CD4-positive, CD25-positive, alpha-beta regulatory T cell (primary cell): ENCODE measurements around the gene PARP9. TPM values are rescaled to one million over a fixed set of nuclear protein-coding genes. Genes with fewer than 3 reads are reported as not detected.

Source experiments
- ATAC-seq, 2 donors: fragments of 150-1000 bp; cut with Tn5 transposase; one replicate each; pipeline ENCODE4 v1.10.0; 2021; ENCODE audit warnings: low read depth in 2 of 2, moderate number of reproducible peaks in 2 of 2, moderate library complexity in 1 of 2
- DNase-seq, 3 donors: peaks; one replicate each; pipeline versions ENCODE4 v3.0.0 to v3.0.0-alpha.2; 2012 to 2022; ENCODE audit warnings: mixed read lengths in 1 of 3
- H3K27ac ChIP-seq: one replicate; pipeline ENCODE4 v1.7.0; 2013; ENCODE audit warnings: mild to moderate bottlenecking, low read length; ENCODE audit not compliant: insufficient read depth, poor library complexity, severe bottlenecking
- H3K27me3 ChIP-seq: one replicate; pipeline ENCODE4 v1.7.0; 2013; ENCODE audit warnings: low read length; ENCODE audit not compliant: control insufficient read depth, insufficient read depth
- H3K36me3 ChIP-seq: one replicate; pipeline ENCODE4 v1.7.0; 2013; ENCODE audit warnings: mild to moderate bottlenecking, low read length, moderate library complexity; ENCODE audit not compliant: control insufficient read depth, insufficient read depth
- H3K4me1 ChIP-seq: 2 replicates; pipeline ENCODE4 v1.7.0; 2013; ENCODE audit warnings: mild to moderate bottlenecking, low read length; ENCODE audit not compliant: insufficient read depth, control insufficient read depth, poor library complexity, severe bottlenecking
- H3K4me3 ChIP-seq: one replicate; pipeline ENCODE4 v1.7.0; 2013; ENCODE audit warnings: low read depth, mild to moderate bottlenecking, low read length, moderate library complexity
- H3K9me3 ChIP-seq, 2 experiments: 1 replicate in 1 of 2; 2 replicates in 1 of 2; pipeline ENCODE4 v1.7.0; 2013; ENCODE audit warnings: low read length in 2 of 2, mild to moderate bottlenecking in 1 of 2, moderate library complexity in 1 of 2; ENCODE audit not compliant: control insufficient read depth in 2 of 2
- H3K27ac Mint-ChIP-seq, 3 donors: one replicate each; pipeline ENCODE4 v1.8.0; 2020 to 2022; ENCODE audit warnings: mild to moderate bottlenecking in 3 of 3, mixed read lengths in 3 of 3, moderate library complexity in 2 of 3
- H3K27me3 Mint-ChIP-seq: one replicate; pipeline ENCODE4 v1.8.0; 2022; ENCODE audit warnings: mild to moderate bottlenecking, mixed read lengths
- H3K36me3 Mint-ChIP-seq: one replicate; pipeline ENCODE4 v1.8.0; 2020; ENCODE audit warnings: mixed read lengths
- H3K4me1 Mint-ChIP-seq, 4 donors: one replicate each; pipeline ENCODE4 v1.8.0; 2020 to 2022; ENCODE audit warnings: mixed read lengths in 4 of 4, mild to moderate bottlenecking in 1 of 4
- H3K4me3 Mint-ChIP-seq, 4 donors: one replicate each; pipeline ENCODE4 v1.8.0; 2020 to 2022; ENCODE audit warnings: mild to moderate bottlenecking in 4 of 4, mixed read lengths in 4 of 4, moderate library complexity in 3 of 4
- H3K9me3 Mint-ChIP-seq, 7 donors: one replicate each; pipeline ENCODE4 v1.8.0; 2020 to 2022; ENCODE audit warnings: mixed read lengths in 7 of 7, mild to moderate bottlenecking in 3 of 7, moderate library complexity in 2 of 7
- polyA plus RNA-seq, 4 donors: library from polyadenylated mRNA; unstranded; fragments of 300-500 nt; fragmentation: Illumina TruSeq; gene quantifications; one replicate each; pipeline ENCODE4 v1.2.3, GENCODE V29; 2021
- total RNA-seq: library from RNA; stranded (reverse); gene quantifications from one replicate; pipeline ENCODE4 v1.2.3, GENCODE V29; 2022

Gene PARP9
- total and polyA plus RNA-seq, 5 donors from 2014 or later: 24.2 to 47.6 (median 41.7) TPM

DNA sequence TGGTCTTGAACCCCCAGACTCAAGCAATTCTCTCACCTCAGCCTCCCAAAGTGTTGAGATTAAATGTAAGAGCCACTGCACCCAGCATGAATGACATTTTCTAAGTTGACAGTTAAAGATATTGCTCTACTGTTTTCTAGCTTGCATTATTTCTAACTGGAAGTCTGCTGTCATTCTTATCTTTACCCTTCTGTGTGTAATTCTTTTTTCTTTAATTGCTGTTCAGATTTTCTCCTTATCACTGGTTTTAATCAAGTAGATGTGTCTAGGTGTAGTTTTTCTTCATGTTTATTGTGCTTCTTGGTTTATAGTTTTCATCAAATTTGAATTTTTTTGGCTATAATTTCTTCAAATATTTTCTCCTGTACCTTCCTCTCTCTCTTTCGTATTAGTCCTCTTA lies 18.3 kb upstream of the PARP9 start:
- Mint-ChIP-seq H3K27me3 (peaks cover 4% of the 10 kb centered on the region), H3K36me3 (peaks cover 36% of the 10 kb centered on the region), H3K27ac (peak overlapping the region in 1 of 3 donors; percentile 61), H3K4me3 (peak overlapping the region in 1 of 4 donors; percentile 44), H3K4me1 (peaks cover 18 to 63% (median 43%) of the 10 kb centered on the region in 4 donors), H3K9me3 (peaks cover 4 to 26% (median 7%) of the 10 kb centered on the region in 7 donors)
- Histone ChIP-seq H3K27me3 (no peaks in the 10 kb centered on the region), H3K4me1 (peaks cover 5% of the 10 kb centered on the region), H3K9me3 (peaks cover 16 to 24% of the 10 kb centered on the region in 2 experiments), H3K36me3 (peaks cover 26% of the 10 kb centered on the region), H3K4me3 (no peak overlapping the region), H3K27ac (no peak overlapping the region)
- ATAC-seq (no peak), DNase-seq (no peak)

DNA sequence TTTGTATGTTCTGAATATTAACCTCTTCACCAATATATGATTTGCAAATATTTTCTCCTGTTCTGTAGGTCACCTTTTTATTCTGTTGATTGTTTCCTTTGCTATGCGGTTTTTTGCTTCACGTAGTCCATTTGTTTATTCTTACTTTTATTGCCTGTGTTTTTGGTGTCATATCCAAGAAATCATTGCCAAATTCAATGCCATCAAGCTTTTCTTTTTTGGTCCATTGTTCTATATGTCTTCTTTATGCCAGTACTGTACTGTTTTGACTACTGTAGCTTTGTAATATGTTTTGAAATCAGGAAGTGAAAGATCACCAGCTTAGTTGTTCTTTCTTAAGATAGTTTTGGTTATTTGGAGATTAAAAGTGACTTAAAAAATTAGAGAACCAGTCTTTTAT lies 17.5 kb upstream of the PARP9 start:
- H3K27ac Mint-ChIP-seq: peak overlapping the region in 1 of 3 donors; percentile 33
- Histone ChIP-seq H3K36me3 (peaks cover 26% of the 10 kb centered on the region), H3K9me3 (peaks cover 16 to 24% of the 10 kb centered on the region in 2 experiments), H3K4me1 (peaks cover 13% of the 10 kb centered on the region), H3K27ac (no peak overlapping the region), H3K27me3 (no peaks in the 10 kb centered on the region), H3K4me3 (no peak overlapping the region)
- peaks cover 4 to 26% (median 7%) of the 10 kb centered on the region in 7 donors for H3K9me3 Mint-ChIP-seq
- H3K4me1 Mint-ChIP-seq: peaks cover 17 to 66% (median 43%) of the 10 kb centered on the region in 4 donors
- DNase-seq (no peak), ATAC-seq (no peak)
- peaks cover 4% of the 10 kb centered on the region for H3K27me3 Mint-ChIP-seq
- H3K36me3 Mint-ChIP-seq: peaks cover 36% of the 10 kb centered on the region
- peak overlapping the region in 1 of 4 donors; percentile 45 for H3K4me3 Mint-ChIP-seq

DNA sequence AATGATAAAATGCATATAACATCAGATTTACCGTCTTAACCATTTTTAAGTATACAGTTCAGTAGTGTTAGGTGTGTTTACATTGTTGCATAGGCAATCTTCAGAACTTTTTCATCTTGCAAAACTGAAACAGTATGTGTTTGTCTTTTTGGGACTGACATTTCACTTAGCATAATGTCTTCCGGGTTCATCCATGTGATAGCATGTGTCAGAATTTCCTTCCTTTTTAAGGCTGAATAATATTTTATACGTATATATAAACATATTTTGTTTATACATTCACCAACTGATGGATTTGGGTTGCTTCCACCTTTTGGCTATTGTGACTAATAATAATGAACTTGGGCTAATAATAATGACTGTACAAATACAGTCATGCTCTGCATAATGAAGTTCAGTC lies 16.4 kb upstream of the PARP9 start:
- peak overlapping the region in 2 of 4 donors; percentile 38 to 93 for H3K4me3 Mint-ChIP-seq
- Histone ChIP-seq H3K36me3 (peaks cover 24% of the 10 kb centered on the region), H3K27ac (no peak overlapping the region), H3K27me3 (no peaks in the 10 kb centered on the region), H3K4me1 (peaks cover 22% of the 10 kb centered on the region), H3K4me3 (peak overlapping the region; percentile 38), H3K9me3 (peaks cover 16 to 24% of the 10 kb centered on the region in 2 experiments)
- peaks cover 4% of the 10 kb centered on the region for H3K27me3 Mint-ChIP-seq
- no peak overlapping the region for H3K27ac Mint-ChIP-seq
- peaks cover 4 to 26% (median 7%) of the 10 kb centered on the region in 7 donors for H3K9me3 Mint-ChIP-seq
- H3K36me3 Mint-ChIP-seq: peaks cover 33% of the 10 kb centered on the region
- no peak for ATAC-seq
- DNase-seq: no peak
- peaks cover 21 to 67% (median 46%) of the 10 kb centered on the region in 4 donors for H3K4me1 Mint-ChIP-seq

DNA sequence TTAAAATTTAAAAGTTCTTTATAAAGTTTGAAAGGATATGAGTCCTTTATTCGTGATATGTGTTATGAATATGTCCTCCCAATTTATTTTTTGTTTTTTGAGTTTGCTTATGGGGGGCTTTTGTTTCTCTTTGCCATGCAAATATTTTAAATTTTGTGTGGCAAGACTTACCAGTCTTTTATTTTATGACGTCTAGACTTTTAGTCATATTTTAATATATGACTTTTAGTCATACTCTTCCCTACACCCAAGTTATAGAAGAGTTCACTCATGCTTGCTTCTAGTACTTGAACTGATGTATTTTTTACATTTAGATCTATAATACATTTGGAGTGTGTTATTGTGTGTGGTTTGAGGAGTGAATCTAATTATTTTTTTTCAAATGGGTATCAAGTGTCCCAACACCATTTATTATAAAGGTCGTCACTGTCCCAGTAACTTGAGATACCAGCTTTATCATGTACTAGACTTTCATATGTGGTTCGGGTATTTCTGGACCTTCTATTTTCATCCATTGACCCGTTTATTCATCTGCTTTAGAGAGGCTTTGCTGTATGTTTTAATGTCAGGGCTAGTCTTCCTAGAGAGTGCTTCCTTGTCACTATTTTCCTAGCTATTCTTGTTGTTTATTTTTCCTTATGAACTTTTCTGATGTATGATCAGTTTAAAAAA lies 14.1 kb upstream of the PARP9 start:
- Histone ChIP-seq H3K4me3 (peak overlapping the region; percentile 89), H3K27ac (peak overlapping the region; percentile 74), H3K27me3 (no peaks in the 10 kb centered on the region), H3K9me3 (peaks cover 16 to 20% of the 10 kb centered on the region in 2 experiments), H3K4me1 (peaks cover 22% of the 10 kb centered on the region), H3K36me3 (peaks cover 17% of the 10 kb centered on the region)
- DNase-seq (peak in 1 of 3 donors; percentile 19), ATAC-seq (no peak)
- Mint-ChIP-seq H3K4me3 (peak overlapping the region; percentile 93 to 100 (median 99)), H3K27ac (peak overlapping the region; percentile 82 to 100 (median 98)), H3K4me1 (peaks cover 23 to 68% (median 46%) of the 10 kb centered on the region in 4 donors), H3K36me3 (peaks cover 18% of the 10 kb centered on the region), H3K27me3 (peaks cover 4% of the 10 kb centered on the region), H3K9me3 (peaks cover 3 to 18% (median 4%) of the 10 kb centered on the region in 7 donors)

DNA sequence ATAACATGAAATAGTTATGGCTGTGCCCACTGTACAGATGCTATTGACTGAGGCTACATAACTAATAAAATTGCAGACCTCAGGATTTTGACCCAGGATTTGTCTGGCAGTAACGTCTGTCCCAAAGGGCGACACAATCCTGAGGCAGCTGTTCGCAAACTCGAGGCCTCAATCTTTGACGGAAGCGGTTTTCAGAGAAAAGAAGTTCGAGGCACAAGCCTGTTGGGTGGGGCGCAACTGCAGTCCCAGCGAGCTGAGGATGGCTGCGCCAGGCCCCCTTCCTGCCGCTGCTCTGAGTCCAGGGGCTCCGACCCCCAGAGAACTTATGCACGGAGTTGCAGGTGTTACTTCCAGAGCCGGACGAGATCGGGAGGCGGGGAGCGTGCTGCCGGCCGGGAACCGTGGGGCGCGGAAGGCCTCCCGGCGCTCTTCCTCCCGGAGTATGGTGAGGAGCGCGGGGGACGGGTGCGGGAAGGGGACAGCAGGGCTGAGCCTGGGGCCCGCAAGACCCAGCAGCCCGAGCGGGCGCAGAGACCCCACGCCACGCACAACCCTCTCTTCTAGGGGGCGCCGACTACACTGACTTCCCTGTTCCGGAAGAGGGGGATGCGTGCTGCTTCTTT lies 13.4 kb upstream of the PARP9 start, which contains the start of gene PARP15:
Gene PARP15, plus strand, starts transcription at position 242 of the 623 bp plus-strand sequence. Its CDS starts 18 bp downstream, at position 260.
- H3K4me1 ChIP-seq: peaks cover 22% of the 10 kb centered on the region
- peaks cover 29 to 75% (median 51%) of the 10 kb centered on the region in 4 donors for H3K4me1 Mint-ChIP-seq
- H3K4me3 Mint-ChIP-seq: peak within 1 kb of the TSS; percentile 93 to 100 (median 99)
- peak within 1 kb of the TSS; percentile 89 for H3K4me3 ChIP-seq
- H3K27me3 Mint-ChIP-seq: peaks cover under 1% of the 10 kb centered on the region
- peaks cover 3 to 14% (median 4%) of the 10 kb centered on the region in 7 donors for H3K9me3 Mint-ChIP-seq
- H3K36me3 Mint-ChIP-seq: peaks cover 17% of the 10 kb centered on the region
- H3K27me3 ChIP-seq: no peaks in the 10 kb centered on the region
- H3K27ac Mint-ChIP-seq: peak within 1 kb of the TSS; percentile 98 to 100 (median 99)
- peaks cover 15 to 16% of the 10 kb centered on the region in 2 experiments for H3K9me3 ChIP-seq
- peak; percentile 13 to 80 (median 51) for DNase-seq
- H3K36me3 ChIP-seq: peaks cover 13% of the 10 kb centered on the region
- peak within 1 kb of the TSS; percentile 74 for H3K27ac ChIP-seq
- peak; percentile 57 to 66 for ATAC-seq

DNA sequence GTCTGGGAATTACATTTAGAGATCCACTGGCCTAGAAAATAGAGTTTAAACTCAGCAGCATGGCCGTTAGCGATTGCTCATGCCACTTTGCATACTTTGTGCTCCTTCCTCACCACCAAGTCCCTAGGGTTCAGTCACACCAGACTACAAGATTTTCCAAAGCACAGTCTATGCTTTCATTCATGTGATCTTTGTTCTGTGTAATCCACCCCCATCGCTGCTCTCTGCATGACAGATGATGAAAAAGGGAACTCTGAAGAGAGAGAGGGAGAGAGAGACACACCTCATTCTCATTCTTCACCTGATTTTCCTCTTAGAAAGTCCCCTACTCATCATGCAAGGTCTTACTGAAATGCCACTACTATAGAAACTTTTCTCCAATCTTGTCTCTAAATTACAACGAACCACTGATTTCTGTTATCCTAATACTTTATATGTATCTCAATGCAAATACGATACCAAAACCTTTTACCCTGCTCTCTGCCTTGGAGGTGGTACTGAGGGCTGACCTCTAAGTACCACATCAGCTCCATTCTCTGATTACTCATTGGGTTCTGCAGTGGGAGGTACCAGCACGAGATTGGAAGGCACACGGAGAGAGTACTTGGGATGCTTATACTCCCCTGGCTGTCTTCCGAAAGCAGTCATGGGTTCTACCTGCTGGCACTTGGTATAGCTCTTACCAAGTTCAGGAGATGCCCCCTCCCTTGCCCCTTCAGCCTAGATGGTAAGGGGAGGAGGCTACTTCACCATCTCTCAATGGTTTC lies 12.3 kb upstream of the PARP9 start:
- Mint-ChIP-seq H3K4me1 (peaks cover 25 to 72% (median 49%) of the 10 kb centered on the region in 4 donors), H3K4me3 (peak overlapping the region; percentile 93 to 100 (median 99)), H3K9me3 (peaks cover 0 to 3% (median 1%) of the 10 kb centered on the region in 7 donors), H3K27ac (peak overlapping the region; percentile 81 to 99 (median 98)), H3K27me3 (no peaks in the 10 kb centered on the region), H3K36me3 (peaks cover 12% of the 10 kb centered on the region)
- Histone ChIP-seq H3K27me3 (no peaks in the 10 kb centered on the region), H3K27ac (peak overlapping the region; percentile 74), H3K9me3 (peaks cover 3 to 4% of the 10 kb centered on the region in 2 experiments), H3K4me3 (peak overlapping the region; percentile 89), H3K36me3 (peaks cover 13% of the 10 kb centered on the region), H3K4me1 (peaks cover 22% of the 10 kb centered on the region)
- DNase-seq: peak in 1 of 3 donors; percentile 18
- peak; percentile 28 to 36 for ATAC-seq

DNA sequence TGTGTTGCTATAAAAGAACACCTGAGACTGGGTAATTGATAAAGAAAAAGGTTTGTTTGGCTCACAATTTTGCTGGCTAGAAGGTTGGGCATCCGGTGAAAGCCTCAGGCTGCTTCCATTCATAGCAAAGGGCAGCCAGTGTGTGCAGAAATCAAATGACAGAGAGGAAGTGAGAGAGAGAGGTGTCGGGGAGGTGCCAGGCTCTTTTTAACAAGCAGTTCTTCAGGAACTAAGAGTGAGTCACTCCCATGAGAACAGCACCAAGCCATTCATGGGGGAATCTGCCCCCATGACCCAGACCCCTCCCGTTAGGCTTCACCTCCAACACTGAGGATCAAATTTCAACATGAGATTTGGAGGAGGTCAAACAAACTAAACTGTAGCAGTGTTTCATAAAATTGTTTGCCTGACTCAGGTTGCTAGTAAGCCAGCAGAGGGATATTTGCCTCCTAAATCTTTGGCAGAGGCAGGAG lies 8.9 kb upstream of the PARP9 start:
- peaks cover 30 to 67% (median 50%) of the 10 kb centered on the region in 4 donors for H3K4me1 Mint-ChIP-seq
- H3K9me3 Mint-ChIP-seq: no peaks in the 10 kb centered on the region
- no peak overlapping the region for H3K27ac ChIP-seq

More for the DNA sequence above, 8.9 kb upstream of the PARP9 start:
- H3K27me3 ChIP-seq: no peaks in the 10 kb centered on the region
- DNase-seq: peak in 1 of 3 donors; percentile 73
- H3K4me3 ChIP-seq: peak overlapping the region; percentile 21
- H3K27ac Mint-ChIP-seq: peak overlapping the region; percentile 76 to 90 (median 88)
- no peaks in the 10 kb centered on the region for H3K9me3 ChIP-seq
- peak overlapping the region in 2 of 4 donors; percentile 15 to 74 for H3K4me3 Mint-ChIP-seq
- peak; percentile 55 to 66 for ATAC-seq
- H3K27me3 Mint-ChIP-seq: no peaks in the 10 kb centered on the region
- peaks cover 25% of the 10 kb centered on the region for H3K4me1 ChIP-seq
- H3K36me3 Mint-ChIP-seq: peaks cover 33% of the 10 kb centered on the region
- H3K36me3 ChIP-seq: peaks cover 42% of the 10 kb centered on the region
